HG03135 (cell line): Measurements from ENCODE around the gene ABHD8.

ENCODE experiments used
- ATAC-seq: cut with Tn5 transposase; IDR thresholded peaks from one replicate; pipeline ENCODE4 v1.9.1; 2021; ENCODE audit warnings: mild to moderate bottlenecking, moderate library complexity; ENCODE audit not compliant: unreplicated experiment

ABHD8 gene

DNA sequence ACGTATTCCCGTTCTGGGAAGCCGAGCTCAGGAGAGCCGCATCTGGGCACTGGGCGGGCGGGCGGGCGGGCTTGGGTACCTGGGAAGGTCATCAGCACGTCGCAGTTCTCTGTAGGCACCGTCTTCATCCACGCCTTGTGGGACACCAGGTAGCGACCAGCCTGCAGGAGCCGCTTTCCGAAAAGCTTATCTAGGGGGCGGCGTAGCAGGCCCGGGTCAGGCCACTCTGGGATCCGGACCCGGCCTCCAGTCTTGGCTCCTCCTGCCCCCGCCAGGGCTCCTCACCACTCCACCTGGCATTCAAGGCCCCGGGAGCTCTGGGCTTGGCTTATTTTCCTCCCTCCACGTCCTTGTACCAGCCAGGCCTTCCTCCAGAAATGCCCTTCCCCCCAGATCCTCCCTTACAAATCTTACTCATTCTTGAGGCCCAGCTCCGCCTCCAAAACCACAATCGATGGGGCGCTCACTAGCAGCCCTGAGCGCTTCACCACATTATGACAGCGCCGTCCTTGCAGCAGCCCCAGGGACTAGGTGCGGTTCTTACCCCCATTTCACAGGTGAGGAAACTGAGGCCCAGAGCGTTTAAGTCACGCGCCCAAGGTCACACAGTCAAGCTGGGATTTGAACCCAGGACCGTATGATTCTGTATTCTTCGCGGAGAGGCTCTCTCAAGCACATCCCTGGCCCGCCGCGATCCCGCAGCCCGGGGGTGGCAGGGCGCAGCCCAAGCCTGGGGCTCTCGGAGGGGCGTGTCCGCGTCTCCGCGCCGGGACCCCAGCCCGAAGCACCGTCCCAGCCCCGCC lies 30.6 kb upstream of the ABHD8 start:
- no peak for ATAC-seq

DNA sequence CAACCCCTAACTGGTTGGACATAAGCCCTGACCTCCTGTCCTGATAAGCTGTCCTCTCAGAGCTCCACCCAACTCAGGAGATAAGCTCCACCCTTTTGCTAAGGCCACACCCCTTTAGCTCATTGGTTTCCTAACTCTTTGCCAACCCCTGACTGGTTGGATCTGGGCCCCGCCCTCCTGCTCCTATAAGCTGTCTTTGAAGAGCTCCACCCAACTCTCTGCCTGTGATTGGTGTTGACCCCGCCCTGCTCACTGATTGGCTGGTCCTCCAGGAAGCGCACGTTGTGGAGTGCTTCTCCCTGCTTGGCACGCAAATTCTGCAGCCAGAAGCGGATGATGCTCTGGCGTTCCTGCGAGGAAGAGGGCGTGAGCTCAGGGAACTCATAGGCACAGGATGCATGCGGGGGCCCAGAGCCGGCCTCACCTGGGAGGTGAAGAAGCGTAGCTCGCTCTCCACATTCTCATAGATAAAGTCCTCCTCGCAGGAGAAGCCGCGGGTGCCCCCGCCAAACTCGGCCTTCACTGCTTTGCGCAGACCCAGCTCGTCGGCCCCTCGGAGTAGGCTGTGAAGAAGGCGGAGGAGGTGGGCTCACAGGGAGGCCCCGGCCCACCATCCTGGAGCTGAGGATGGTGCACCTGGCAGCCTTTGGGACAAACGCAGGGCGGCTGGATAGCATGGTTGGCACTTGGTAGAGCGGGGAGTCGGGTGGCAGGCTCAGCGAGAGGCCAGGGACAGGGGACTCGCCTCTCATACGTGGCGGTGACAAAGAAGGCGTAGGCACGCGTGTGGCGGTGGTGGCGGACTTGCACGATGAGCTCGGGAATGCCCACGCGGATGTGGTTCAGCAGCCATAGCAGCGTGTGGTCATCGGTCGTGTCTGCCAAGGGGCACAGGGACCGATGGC lies 29.7 kb upstream of the ABHD8 start:
- ATAC-seq: no peak

DNA sequence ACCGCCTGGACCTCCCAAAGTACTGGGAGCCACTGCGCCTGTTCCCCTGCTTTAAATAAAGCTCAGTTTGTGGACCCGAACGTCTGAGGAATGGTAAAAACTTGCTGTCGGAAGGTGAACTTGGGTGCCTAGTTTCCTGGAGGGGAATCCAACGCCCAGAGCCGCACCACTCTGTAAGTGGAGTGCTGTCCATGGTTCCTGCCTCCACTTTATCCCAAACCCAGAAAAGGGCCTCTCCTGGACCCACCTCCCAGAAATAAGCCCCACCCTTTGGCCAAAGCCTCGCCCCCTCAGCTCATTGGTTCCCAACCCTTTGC lies 29.1 kb upstream of the ABHD8 start:
- no peak for ATAC-seq

DNA sequence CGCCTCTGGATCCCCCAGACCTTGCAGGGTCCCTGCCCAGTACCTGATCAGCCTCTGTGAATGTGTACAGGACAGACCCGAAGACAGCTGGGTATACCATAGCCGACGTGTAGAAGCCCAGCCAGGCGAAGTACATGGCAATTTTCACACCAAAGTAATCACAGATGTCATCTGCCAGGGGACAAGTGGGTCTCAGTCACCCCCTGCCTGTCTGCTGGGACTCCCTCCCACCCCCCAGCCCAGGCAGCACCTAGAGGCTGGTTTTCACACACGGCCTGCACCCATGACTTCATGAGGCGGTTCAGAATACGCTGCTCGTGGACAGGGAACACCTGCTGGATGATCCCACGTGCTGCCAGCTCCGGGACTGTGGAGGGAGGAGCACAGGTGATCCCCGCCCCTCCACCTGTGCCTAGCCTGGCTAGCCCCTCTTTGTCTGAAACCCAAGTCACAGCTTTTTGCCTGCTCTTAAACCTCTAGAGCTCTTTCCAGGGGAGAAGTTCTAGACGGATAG lies 27.9 kb upstream of the ABHD8 start:
- ATAC-seq: no peak

DNA sequence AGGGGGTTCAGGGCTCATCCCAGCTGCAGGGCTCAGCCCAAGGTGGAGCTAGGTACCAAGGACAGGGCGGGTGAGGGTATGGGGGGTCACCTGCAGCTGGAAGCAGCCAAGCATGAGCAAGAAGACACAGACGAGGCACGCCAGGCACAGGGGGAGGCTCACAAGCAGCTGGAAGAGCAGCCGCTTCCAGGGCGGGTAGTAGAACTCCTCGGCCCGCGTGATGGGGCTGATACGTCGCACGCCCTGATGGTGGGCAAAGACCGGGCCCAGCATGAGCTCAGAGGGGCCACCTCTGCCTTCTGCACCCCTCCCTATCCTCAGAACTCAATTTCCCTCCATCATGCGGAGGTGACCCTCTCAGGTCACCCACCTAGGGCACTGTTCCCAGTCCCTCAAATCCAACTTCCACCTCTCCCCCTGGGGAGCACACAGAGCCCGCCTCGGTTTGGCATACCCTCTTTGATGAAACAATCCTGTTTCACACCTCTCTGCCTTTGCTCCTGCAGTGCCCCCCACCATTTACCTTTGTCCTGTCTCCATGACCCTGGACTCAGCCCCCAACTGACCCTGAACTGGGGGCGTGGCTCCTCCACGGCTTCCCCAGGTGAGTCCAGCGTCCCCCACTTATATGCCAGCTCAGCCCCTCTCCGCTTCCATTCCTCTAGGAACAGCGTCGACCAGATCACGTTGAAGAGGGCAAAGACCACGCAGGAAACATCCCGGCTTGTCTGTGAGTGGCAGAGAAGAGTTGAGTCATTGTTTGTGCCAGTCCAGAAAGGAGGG lies 27.2 kb upstream of the ABHD8 start:
- no peak for ATAC-seq

DNA sequence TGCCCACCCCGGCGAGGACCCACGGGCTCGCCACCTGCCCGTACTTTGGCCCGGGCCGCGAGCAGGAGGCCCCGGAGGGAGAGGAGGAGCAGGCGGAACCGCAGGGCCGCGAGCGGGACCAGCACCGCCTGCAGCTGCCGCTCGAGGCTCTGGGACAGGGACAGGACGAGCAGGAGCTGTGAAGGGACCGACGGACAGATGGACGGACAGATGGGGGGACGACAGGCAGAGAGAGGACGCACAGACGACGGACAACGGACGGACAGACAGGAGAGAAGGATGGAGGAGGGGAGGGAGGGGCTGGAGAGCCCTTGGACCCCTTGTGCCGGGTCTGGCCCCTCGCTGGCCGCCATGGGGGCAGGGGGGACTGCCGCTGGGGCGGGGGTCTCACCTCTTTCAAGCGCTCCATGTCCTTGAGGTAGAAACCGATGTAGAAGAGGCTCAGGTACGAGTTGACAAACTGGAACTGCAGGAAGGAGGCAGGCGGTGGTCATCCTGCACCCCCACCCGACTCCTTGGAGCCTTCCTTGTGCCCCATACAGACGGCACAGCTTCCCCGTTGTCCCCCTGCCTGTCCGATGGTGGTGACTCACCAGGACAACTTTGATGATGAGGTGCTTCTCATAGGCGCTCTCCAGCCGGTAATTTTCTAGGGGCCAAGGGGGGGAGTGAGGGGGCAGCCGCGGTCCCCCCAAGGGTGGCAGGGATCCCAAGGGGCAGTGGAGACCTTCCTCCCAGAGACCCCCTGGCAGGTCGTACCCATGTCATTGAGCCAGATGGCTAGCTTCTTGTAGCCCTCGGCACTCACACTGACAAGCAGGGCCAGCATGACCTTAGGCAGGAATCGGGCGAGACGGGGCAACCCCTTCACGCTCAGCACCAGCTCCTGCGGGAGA lies 26.4 kb upstream of the ABHD8 start:
- no peak for ATAC-seq

DNA sequence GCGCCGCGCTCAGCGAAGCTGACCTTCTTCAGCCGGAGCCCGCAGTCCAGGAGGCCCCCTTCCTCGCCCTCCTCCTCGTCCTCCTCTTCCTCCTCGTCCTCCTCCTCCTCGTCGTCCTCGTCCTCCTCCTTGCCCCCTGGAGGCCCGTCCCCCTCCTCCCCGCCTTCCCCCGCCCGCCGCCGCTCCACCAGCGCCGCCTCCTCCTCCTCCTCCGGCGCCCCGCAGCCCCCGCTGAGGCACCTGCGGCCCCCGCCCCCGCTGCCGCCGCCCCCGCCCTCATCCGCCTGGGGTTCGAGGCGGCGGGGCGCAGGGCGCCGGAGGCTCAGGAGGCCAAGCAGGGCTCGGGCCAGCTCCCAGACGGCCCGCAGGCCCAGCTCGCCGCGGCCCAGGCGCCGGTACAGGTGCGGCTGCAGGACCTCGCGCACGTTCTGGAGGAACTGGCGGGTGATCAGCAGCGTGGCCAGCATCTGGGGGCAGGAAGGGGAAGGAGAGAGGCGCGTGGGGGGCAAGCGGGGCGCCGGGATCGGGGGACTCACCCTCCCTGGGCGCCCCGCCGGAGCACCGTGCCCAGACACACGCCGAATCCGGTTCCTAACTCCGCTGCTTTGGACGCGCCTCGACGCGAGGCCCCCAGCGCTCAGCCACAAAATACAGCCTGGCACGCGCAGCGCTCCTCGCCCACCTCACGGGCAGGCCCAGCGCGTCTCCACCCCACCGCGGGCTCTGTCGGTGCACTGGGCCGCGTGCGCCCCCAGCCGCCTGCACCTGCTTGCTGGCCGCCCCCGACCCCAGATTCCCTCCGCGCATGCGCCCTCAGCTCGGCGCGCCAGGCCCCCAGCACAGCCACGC lies 25.5 kb upstream of the ABHD8 start:
- ATAC-seq: no peak

DNA sequence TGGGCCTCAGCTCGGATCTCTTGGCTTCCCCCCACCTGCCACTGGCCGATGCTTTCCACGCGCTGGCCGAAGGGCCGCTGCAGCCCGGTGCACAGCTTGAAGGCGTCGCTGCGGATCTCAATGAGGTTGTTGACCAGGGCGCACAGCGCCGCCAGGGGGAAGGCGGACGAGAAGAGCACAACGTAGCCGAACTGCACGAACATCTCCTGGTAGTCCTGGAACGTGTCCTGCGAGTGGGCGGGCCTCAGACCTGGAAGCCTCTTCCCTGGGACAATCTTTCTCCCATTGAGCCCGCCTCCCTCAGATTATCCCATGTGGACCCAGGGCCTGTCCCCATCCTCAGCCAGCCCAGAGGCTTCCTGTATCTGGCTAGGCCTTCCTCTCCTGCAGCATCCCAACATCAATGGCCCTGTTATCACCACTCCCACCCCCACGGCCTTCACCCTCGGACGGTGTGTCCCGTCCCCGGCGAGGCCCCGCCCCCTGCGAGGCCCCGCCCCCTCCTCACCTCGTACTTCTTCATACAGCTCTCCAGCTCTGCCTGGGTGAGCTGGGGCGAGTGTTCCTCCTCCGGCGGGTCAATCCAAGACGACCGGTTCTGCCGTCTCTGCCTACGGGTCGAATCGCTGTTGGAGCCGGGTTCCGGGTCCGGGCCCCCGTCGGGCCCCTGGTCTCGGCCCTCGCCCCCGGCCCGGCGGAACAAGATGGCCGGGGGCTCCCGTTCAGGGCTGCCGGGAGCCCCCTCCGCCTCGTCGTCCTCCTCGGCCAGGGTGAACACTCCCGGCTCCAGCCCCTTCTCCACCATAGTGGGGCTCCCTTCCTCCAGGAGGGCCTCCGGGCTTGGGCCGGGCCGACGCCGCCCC lies 24.7 kb upstream of the ABHD8 start:
- ATAC-seq: no peak

DNA sequence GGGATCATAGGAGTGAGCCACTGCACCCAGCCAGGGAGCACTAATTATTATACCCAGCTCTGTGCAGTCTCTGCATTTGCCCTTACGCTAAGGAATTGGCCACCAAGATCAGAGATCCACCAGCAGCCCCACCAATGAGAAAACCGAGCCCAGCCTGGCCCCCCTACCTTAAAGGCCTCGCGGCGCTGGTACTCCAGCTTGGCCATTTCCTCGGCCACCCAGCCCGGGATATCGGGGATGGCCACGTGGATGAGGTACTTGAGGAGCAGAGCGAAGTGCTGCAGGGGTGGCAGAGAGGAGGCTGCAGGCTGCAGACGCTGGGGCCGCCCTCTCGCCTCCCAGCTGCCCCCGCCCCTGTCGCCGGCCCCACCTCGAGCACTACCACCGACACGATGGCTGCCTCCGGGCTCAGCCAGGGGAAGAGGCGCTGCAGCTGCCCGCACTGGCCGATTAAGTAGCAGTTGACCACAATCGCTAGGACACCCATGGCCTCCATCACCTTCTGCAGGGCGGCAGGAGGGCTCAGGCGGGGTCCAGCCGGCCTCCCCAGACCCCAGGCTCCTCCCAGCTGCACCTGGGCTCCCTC lies 23.9 kb upstream of the ABHD8 start:
- ATAC-seq: no peak

DNA sequence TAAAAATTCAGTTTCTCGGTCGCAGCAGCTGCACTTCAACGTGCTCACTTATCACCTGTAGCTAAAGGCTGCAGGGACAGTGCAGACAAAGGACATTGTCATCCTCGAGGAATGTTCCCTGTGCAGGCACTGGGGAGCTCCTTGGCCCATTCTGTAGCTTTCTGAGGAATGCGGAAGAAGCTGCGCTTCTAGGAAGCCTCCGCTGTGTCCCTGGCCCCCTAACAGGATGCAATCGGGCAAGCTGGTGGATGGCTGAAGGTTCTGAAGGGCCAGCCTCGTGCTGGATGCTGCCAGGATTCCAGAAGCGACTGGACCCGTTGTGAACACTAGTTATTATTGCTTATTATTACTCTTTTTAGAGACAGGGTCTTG lies 23.4 kb upstream of the ABHD8 start:
- no peak for ATAC-seq

DNA sequence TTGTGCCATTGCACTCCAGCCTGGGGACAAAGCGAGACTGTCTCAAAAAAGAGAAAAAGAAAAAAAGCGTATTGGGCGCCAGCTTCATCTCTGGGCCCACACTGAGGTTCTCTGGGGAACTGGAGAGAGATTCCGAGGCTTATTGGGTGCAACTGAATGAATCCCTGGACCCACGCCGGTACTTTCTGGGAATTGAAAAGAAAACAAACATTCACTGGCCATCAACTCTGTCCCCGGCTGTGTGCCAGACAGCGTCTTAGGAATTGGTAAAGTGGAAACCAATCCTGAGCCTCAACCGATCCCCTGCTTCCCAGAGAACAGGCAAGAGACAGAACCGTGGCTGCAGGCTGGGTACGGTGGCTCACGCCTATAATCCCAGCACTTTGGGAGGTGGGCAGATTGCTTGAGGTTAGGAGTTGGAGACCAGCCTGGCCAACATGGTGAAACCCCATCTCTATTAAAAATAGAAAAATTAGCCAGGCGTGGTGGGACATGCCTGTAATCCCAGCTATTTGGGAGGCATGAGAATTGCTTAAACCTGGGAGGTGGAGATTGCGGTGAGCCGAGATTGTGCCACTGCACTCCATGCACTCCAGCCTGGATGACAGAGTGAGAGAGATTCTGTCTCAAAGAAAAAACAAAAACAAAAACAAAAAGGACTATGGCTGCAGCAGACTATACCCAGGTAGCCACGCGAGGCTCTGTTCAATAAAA lies 22.8 kb upstream of the ABHD8 start:
- no peak for ATAC-seq

DNA sequence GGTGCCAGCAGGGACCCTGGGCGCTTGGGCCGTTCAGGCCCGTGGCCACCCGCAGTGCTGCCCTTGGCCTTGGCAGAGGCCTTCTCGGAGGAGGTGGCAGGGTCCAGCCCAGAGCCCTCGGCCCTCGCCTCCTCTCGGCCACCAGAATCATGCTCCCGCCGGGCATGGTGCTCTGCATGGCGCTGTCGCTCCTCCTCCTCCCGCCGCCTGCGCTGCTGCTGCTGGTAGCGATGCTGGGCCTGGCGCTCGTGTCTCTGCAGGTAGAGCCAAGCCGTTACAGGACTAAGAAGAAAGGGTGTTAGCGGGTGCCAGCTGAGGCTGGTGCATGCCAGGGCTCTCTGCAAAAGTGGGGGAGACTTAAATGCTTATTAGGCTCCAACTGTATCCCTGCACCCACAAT lies 21.9 kb upstream of the ABHD8 start:
- ATAC-seq: no peak

DNA sequence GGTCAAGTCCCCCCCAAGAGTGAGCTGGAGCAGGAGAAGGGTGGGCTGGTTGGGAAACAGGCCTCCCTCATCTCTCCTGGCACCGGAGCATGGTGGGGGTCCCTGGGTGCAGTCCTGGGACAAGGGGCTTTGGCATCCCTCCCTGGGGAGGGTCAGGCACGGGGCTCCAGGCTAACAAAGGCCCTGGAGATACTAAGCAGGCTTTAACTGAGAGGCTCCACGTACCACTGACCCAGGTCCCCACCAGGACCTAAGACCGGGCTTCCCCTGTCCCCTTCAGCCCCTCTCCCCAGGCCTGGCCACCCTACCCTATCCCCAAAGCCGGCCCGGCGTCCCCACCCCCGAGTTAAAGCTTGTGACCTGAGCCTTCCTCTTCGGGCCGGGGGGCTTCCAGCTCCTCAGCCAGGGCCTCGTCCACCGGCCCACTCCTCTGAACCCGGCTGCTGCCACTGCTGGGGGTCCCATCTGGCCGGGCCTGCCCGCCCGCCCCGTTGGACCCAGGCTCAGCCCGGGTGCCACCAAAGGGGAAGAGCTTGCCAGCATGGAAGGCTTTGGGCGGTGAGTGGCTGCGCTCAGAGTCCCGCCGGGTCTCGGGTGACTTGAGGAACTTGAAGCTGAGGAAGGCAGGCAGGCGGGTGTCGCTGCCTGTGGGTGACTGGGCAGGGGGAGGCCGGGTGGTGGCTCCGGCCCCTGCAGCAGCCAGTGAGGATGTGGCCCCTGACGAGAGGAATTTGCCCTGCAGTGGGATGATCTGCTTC lies 21.3 kb upstream of the ABHD8 start:
- no peak for ATAC-seq

DNA sequence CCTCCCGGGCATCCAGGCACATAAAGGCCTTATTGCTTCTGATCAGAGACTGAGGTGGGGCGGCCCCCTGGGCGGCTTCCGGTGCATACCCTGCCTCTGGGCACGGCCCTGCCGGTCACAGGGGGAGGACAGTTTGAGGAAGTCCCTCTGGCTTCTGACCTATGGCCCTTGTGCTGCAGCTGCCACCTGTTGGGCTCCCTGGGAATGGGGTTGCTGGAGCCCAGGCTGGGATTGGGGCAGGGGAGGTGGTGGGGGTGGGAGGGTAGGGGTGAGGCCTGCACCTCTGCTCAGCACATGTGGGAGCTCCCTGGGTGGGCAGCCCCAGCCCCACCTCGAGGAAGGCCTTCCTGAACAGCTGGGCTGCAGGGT lies 20.7 kb upstream of the ABHD8 start:
- no peak for ATAC-seq

DNA sequence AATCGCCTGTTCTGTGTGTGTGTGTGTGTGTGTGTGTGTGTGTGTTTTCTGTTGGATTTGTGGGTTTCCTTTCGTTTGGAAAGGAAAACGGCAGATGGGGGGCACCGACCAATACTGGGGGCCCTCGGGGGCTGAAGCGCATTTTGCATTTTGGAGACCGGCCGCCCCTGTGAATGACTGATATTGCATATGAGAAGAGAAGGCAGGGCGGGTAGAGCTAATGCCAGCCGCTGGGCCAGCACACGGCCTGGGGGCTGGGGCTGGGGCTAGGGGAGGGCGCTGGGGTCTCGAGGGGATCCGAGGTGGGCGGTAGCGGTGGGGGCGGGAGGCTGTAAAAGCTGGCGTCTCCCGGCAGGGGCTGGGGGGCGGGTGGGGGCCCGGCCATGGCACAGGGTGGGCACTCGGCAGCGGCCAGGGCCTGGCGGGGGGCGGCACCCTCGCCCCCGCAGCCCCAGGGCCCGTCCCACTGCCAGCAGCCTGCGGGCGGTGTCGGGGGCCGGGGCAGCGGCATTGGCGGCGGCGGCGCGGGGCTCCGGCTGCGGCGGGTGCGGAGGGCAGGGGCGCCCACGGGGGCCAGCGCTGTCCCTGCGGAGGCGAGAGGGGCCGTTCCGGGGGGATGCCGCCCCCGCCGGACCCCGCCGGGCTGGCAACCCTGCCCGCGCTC lies 20.2 kb upstream of the ABHD8 start:
- no peak for ATAC-seq

DNA sequence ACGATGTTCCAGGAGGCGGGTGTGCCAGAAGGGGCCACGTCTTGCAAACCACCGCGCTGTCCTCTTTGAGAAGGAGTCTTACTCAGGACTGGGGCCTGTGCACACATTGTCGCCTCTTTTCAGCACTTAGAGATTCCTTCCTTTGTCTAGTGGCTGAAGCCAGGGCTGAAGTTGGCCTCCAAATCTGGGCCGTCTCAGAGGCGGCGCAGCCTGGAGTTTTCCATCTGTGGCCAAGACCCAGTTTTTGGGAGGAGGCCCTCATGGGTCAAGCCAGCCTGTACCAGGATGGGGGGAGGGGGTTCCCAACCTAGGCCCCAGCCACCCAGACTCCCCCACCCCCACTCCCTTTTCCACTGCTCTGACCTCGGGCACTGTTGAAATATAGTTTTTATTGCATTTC lies 19.6 kb upstream of the ABHD8 start:
- ATAC-seq: no peak
